HG02852 (cell line): ENCODE results near the gene EXOG.

ENCODE experiments used
- ATAC-seq: cut with Tn5 transposase; IDR thresholded peaks from one replicate; pipeline ENCODE4 v1.9.1; 2021; ENCODE audit warnings: mild to moderate bottlenecking, moderate library complexity; ENCODE audit not compliant: unreplicated experiment

EXOG gene

GRCh38 chr3:38543586-38543985, 47.4 kb downstream of the EXOG start:
- ATAC-seq = no peak

DNA sequence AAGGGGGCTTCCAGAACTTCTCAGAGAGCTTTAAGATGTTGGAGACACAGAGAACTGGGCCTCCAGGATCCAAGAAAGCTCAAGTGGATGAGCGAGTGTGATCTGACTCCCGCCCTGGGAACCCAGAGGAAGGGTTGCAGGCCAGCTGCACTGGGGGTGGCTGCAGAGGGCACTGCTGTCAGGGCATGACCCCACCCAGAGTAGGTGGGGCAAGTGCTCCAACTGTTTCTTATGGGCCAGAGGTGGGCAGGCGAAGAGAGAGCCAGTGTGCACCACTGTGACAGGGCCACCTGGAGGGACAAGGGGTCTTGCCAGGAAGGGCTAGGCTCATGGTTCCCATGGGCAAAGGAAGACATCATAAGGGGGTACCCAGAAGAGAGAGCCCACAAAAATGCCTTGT, 48.8 kb downstream of the EXOG start:
- no peak for ATAC-seq

- ATAC-seq = no peak
These were observed 49.4 kb downstream of the EXOG start for GRCh38 chr3:38545550-38545949.

- no peak for ATAC-seq
These were observed 49.8 kb downstream of the EXOG start for GRCh38 chr3:38545983-38546382.

DNA sequence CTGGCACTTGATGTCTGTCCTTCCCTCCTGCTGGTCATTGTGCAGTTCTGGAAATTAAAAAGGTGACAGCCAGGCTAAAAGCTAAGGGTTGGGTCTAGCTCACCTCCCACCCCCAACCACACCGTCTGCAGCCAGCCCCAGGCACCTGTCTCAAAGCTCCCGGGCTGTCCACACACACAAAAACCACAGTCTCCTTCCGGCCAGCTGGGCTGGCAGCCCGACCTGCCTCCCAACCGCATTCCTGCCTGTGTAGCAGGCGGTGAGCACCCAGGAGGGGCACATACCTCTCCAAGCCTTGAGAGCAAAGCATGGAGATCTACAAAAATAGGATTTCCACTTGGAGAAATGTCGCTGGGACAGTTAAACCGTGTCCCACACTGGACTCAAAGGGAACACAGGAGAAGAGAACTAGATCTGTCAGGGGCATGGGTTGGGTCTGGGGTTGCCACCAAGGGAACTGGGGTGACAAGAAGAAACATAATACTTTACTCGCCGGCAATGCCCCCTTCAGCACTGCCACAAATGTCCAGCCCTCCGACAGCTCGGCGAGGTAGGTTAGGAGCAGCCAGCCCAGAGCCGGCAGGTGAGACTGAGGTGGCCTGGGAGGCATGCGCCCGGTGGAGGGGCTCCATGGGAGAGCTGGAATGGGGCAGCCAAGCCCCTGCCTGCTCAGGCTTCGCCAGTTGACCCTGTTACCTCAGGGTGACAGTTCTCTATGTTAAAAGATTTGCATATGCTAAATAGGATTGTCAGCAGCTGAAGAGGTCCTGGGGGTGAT, 52.2 kb downstream of the EXOG start:
- no peak for ATAC-seq

DNA sequence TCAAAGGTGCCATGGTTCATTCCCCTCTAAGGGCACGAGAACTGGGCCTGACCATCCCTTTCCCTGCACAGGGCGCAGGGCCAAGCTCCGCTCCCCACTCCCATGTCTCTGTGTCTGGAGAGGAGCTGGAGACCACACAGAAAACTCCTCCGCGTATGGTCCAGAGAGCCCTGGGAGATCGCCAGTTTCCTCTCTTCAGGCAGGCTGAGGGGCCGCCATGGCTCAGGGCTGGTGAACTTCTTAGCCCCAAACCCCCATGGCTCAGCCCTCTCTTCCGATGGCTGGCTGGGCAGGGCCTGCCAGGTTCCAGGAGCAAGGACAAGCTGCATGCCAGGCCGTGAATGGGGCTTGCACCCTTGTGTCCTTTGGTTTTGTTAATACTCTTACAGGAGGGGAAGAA, 52.9 kb downstream of the EXOG start:
- ATAC-seq = no peak

GRCh38 chr3:38549486-38549885, 53.3 kb downstream of the EXOG start:
- no peak for ATAC-seq

- ATAC-seq = no peak
These were observed 54.1 kb downstream of the EXOG start for GRCh38 chr3:38549957-38550840.

GRCh38 chr3:38551026-38551832, 55.1 kb downstream of the EXOG start:
- ATAC-seq = no peak

DNA sequence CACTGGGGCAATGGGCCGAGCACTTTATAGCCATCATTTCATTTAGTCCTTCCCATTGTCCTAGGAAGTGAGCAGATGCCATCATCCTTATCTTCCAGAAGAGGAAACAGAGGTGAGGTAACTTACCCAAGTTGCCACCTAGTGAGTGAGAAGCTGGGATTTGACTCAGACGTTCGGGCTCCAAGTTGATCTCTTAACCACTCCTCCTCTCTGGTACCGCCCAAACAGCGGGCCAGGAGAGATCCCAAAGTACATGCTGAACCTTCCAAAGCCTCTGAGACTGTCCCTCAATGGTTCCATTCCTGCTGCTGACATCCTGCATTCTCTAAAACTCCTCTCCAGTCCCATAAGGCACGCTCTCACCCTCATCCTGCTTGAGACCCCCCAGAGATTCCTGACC, 56.2 kb downstream of the EXOG start:
- ATAC-seq = no peak

DNA sequence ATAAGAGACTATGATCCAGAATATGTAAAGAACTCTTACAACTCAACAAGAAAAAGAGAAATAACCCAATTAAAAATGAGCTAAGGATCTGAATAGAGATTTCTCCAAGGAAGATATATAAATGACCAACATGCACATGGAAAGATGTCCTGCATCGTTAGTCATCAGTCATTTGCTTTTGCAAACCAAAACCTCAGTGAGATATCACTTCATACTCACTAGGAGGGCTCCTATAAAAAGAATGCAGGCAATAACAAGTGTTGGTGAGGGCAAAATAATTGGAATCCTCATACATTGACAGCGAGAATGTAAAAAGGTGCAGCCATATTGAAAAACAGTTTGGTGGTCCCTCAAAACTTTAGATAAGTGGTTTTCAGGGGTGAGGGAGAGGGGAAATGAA, 56.9 kb downstream of the EXOG start:
- no peak for ATAC-seq

GRCh38 chr3:38554127-38554827, 58.1 kb downstream of the EXOG start:
- no peak for ATAC-seq

GRCh38 chr3:38555149-38555840, 59.2 kb downstream of the EXOG start:
- ATAC-seq = no peak

GRCh38 chr3:38555926-38556325, 59.8 kb downstream of the EXOG start:
- no peak for ATAC-seq

GRCh38 chr3:38556640-38557358, 60.7 kb downstream of the EXOG start:
- ATAC-seq = no peak

DNA sequence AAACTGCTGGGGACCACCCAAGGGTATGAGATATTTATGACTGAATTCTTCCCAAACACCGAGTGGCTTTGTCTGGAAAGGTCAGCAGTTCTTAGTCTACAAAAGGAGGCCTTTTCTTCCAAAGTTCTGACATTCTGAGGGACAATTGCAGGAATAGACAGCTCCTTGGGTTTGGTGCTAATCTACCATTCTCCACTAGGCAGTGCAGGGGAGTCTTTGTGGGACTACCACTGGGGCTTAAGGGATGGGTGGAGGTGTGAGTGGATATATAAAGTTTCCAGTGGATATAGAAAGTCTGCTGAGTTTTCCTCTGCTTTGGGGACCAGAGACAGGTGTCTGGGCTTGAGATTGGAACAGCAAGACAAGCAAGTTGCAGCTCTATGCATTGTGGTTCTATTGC, 62.7 kb downstream of the EXOG start:
- no peak for ATAC-seq

- ATAC-seq = no peak
These were observed 64.1 kb downstream of the EXOG start for GRCh38 chr3:38560284-38560683.

GRCh38 chr3:38560996-38561717, 65.0 kb downstream of the EXOG start:
- no peak for ATAC-seq
